Activated CD4-positive, alpha-beta memory T cell treated with anti-CD3 and anti-CD28 coated beads, Interleukin-2, amount 10 ng/mL, durations not matched to agents 7 days and 5 days (primary cell): ENCODE measurements around the gene LINS1. TPM values are rescaled to one million over a fixed set of nuclear protein-coding genes. Genes with fewer than 3 reads are reported as not detected.

Experiments
- CTCF ChIA-PET: fragments of 350-600 bp; sonication (Branson Sonifier 250); formaldehyde crosslinking; loops from one replicate; lab custom pipeline; 2021; ENCODE audit warnings: antibody characterized with exemption, inconsistent platforms; lab: Charles Lee
- POLR2A ChIA-PET: fragments of 350-600 bp; sonication (Branson Sonifier 250); formaldehyde crosslinking; loops from one replicate; lab custom pipeline; 2021; ENCODE audit warnings: antibody characterized with exemption; lab: Charles Lee
- DNase-seq: peaks from one replicate; pipeline ENCODE4 v3.0.0-alpha.2; 2020
- H3K27ac Mint-ChIP-seq: one replicate; pipeline ENCODE4 v1.8.0; 2021; ENCODE audit warnings: mild to moderate bottlenecking, mixed read lengths
- H3K27me3 Mint-ChIP-seq: one replicate; pipeline ENCODE4 v1.8.0; 2021; ENCODE audit warnings: mixed read lengths
- H3K36me3 Mint-ChIP-seq: one replicate; pipeline ENCODE4 v1.8.0; 2021; ENCODE audit warnings: low read depth, mixed read lengths
- H3K4me1 Mint-ChIP-seq: one replicate; pipeline ENCODE4 v1.8.0; 2021; ENCODE audit warnings: mixed read lengths
- H3K4me3 Mint-ChIP-seq: one replicate; pipeline ENCODE4 v1.8.0; 2021; ENCODE audit warnings: mild to moderate bottlenecking, mixed read lengths
- H3K9me3 Mint-ChIP-seq: one replicate; pipeline ENCODE4 v1.8.0; 2021; ENCODE audit warnings: mixed read lengths
- total RNA-seq, 2 experiments: library from RNA; stranded (reverse); gene quantifications; one replicate each; pipeline ENCODE4 v1.2.3, GENCODE V29; 2021

The LINS1 gene
- total RNA-seq, 2 experiments from 2014 or later: 46.1 to 49.6 TPM

- Mint-ChIP-seq H3K9me3 (no peaks in the 10 kb centered on the region), H3K27me3 (no peaks in the 10 kb centered on the region), H3K27ac (peak overlapping the region; percentile 75), H3K4me3 (peak overlapping the region; percentile 66), H3K4me1 (peaks cover 48% of the 10 kb centered on the region), H3K36me3 (peaks cover 71% of the 10 kb centered on the region)
- ChIA-PET POLR2A (interaction anchor here (4.8 to 5.5 kb wide), 2 partner anchors 27 to 221 kb away, joined by 20 to 107 read pairs; partner anchors contain the start of genes ASB7 and LINS1), CTCF (interaction anchor here (0.7 to 6.6 kb wide), 9 partner anchors 8 to 230 kb away, joined by 3 to 117 read pairs (median 9); partner anchors contain the start of genes ADAMTS17, ASB7 and LINS1)
- peak; percentile 18 for DNase-seq
Observed at GRCh38 chr15:100571592-100572167, 30.3 kb downstream of the LINS1 start.

- H3K36me3 Mint-ChIP-seq: peaks cover 62% of the 10 kb centered on the region
- no peak for DNase-seq
Observed at GRCh38 chr15:100570735-100571313, 31.2 kb downstream of the LINS1 start.

GRCh38 chr15:100570275-100570674 lies 31.7 kb downstream of the LINS1 start:
- no peaks in the 10 kb centered on the region for H3K9me3 Mint-ChIP-seq
- H3K27me3 Mint-ChIP-seq: no peaks in the 10 kb centered on the region
- POLR2A ChIA-PET: interaction anchor here (1.0 to 5.5 kb wide), 3 partner anchors 22 to 220 kb away, joined by 3 to 107 read pairs (median 20); partner anchors contain the start of genes ASB7 and LINS1
- peaks cover 41% of the 10 kb centered on the region for H3K4me1 Mint-ChIP-seq
- no peak for DNase-seq
- CTCF ChIA-PET: interaction anchor here (1.1 to 6.6 kb wide), 4 partner anchors 26 to 220 kb away, joined by 3 to 117 read pairs (median 24); partner anchors contain the start of genes ASB7 and LINS1
- no peak overlapping the region for H3K4me3 Mint-ChIP-seq
- H3K36me3 Mint-ChIP-seq: peaks cover 61% of the 10 kb centered on the region
- peak overlapping the region; percentile 75 for H3K27ac Mint-ChIP-seq

More at GRCh38 chr15:100570735-100571313, 31.2 kb downstream of the LINS1 start:
- Mint-ChIP-seq H3K27ac (peak overlapping the region; percentile 75), H3K9me3 (no peaks in the 10 kb centered on the region), H3K4me1 (peaks cover 44% of the 10 kb centered on the region), H3K4me3 (peak overlapping the region; percentile 66), H3K27me3 (no peaks in the 10 kb centered on the region)
- CTCF ChIA-PET: interaction anchor here (0.7 to 6.6 kb wide), 6 partner anchors 22 to 229 kb away, joined by 3 to 117 read pairs (median 8); partner anchors contain the start of genes ADAMTS17, ASB7 and LINS1
- POLR2A ChIA-PET: interaction anchor here (1.0 to 5.5 kb wide), 3 partner anchors 22 to 221 kb away, joined by 3 to 107 read pairs (median 20); partner anchors contain the start of genes ASB7 and LINS1

- POLR2A ChIA-PET: interaction anchor here (4.8 to 5.5 kb wide), 2 partner anchors 30 to 219 kb away, joined by 20 to 107 read pairs; partner anchors contain the start of genes ASB7 and LINS1
- Mint-ChIP-seq H3K36me3 (peaks cover 58% of the 10 kb centered on the region), H3K9me3 (no peaks in the 10 kb centered on the region), H3K4me1 (peaks cover 41% of the 10 kb centered on the region), H3K27me3 (no peaks in the 10 kb centered on the region), H3K4me3 (no peak overlapping the region), H3K27ac (no peak overlapping the region)
- CTCF ChIA-PET: interaction anchor here (2.0 to 6.6 kb wide), 2 partner anchors 33 to 219 kb away, joined by 9 to 117 read pairs; partner anchors contain the start of genes ASB7 and LINS1
- DNase-seq: no peak
Observed at GRCh38 chr15:100569391-100569790, 32.6 kb downstream of the LINS1 start.

- H3K9me3 Mint-ChIP-seq: no peaks in the 10 kb centered on the region
- ChIA-PET CTCF (interaction anchor here (1.0 kb wide), 1 partner anchor 31 kb away, joined by 3 read pairs; no protein-coding TSS in a partner anchor), POLR2A (interaction anchor here (0.5 kb wide), 1 partner anchor 26 kb away, joined by 3 read pairs; no protein-coding TSS in a partner anchor)
- no peak overlapping the region for H3K27ac Mint-ChIP-seq
- peaks cover 27% of the 10 kb centered on the region for H3K4me1 Mint-ChIP-seq
- H3K27me3 Mint-ChIP-seq: no peaks in the 10 kb centered on the region
- DNase-seq: no peak
- H3K4me3 Mint-ChIP-seq: no peak overlapping the region
- H3K36me3 Mint-ChIP-seq: peaks cover 63% of the 10 kb centered on the region
Observed at GRCh38 chr15:100566850-100567628, 34.9 kb downstream of the LINS1 start.

GRCh38 chr15:100565591-100565990 lies 36.4 kb downstream of the LINS1 start:
- H3K9me3 Mint-ChIP-seq: no peaks in the 10 kb centered on the region
- no peaks in the 10 kb centered on the region for H3K27me3 Mint-ChIP-seq
- DNase-seq: no peak
- H3K27ac Mint-ChIP-seq: no peak overlapping the region
- POLR2A ChIA-PET: no interaction called here
- CTCF ChIA-PET: no interaction called here
- no peak overlapping the region for H3K4me3 Mint-ChIP-seq
- peaks cover 60% of the 10 kb centered on the region for H3K36me3 Mint-ChIP-seq
- peaks cover 13% of the 10 kb centered on the region for H3K4me1 Mint-ChIP-seq

- POLR2A ChIA-PET: no interaction called here
- CTCF ChIA-PET: interaction anchor here (1.2 to 1.5 kb wide), 2 partner anchors 12 to 13 kb away, joined by 3 read pairs; no protein-coding TSS in a partner anchor
- H3K4me3 Mint-ChIP-seq: no peak overlapping the region
- peaks cover 50% of the 10 kb centered on the region for H3K36me3 Mint-ChIP-seq
- DNase-seq: no peak
- H3K4me1 Mint-ChIP-seq: no peaks in the 10 kb centered on the region
- no peaks in the 10 kb centered on the region for H3K27me3 Mint-ChIP-seq
- H3K27ac Mint-ChIP-seq: no peak overlapping the region
- peaks cover 3% of the 10 kb centered on the region for H3K9me3 Mint-ChIP-seq
Observed at GRCh38 chr15:100560323-100560722, 41.7 kb downstream of the LINS1 start.

GRCh38 chr15:100559330-100559729 lies 42.7 kb downstream of the LINS1 start:
- no peak for DNase-seq
- H3K27me3 Mint-ChIP-seq: no peaks in the 10 kb centered on the region
- H3K9me3 Mint-ChIP-seq: peaks cover 3% of the 10 kb centered on the region
- no peaks in the 10 kb centered on the region for H3K4me1 Mint-ChIP-seq
- POLR2A ChIA-PET: no interaction called here
- no peak overlapping the region for H3K4me3 Mint-ChIP-seq
- H3K27ac Mint-ChIP-seq: no peak overlapping the region
- peaks cover 45% of the 10 kb centered on the region for H3K36me3 Mint-ChIP-seq
- CTCF ChIA-PET: no interaction called here

- POLR2A ChIA-PET: no interaction called here
Observed at GRCh38 chr15:100558771-100559254, 43.2 kb downstream of the LINS1 start.

GRCh38 chr15:100553468-100553867 lies 48.5 kb downstream of the LINS1 start:
- Mint-ChIP-seq H3K4me1 (no peaks in the 10 kb centered on the region), H3K27ac (no peak overlapping the region), H3K36me3 (peaks cover 37% of the 10 kb centered on the region), H3K27me3 (no peaks in the 10 kb centered on the region), H3K4me3 (no peak overlapping the region), H3K9me3 (peaks cover 10% of the 10 kb centered on the region)
- CTCF ChIA-PET: no interaction called here
- no peak for DNase-seq
- POLR2A ChIA-PET: no interaction called here

More at GRCh38 chr15:100558771-100559254, 43.2 kb downstream of the LINS1 start:
- no peaks in the 10 kb centered on the region for H3K4me1 Mint-ChIP-seq
- no peak overlapping the region for H3K4me3 Mint-ChIP-seq
- H3K9me3 Mint-ChIP-seq: peaks cover 3% of the 10 kb centered on the region
- peaks cover 45% of the 10 kb centered on the region for H3K36me3 Mint-ChIP-seq
- DNase-seq: no peak
- CTCF ChIA-PET: no interaction called here
- H3K27me3 Mint-ChIP-seq: no peaks in the 10 kb centered on the region
- H3K27ac Mint-ChIP-seq: no peak overlapping the region

- Mint-ChIP-seq H3K27me3 (no peaks in the 10 kb centered on the region), H3K27ac (peak overlapping the region; percentile 35), H3K9me3 (peaks cover 10% of the 10 kb centered on the region), H3K4me3 (no peak overlapping the region), H3K4me1 (no peaks in the 10 kb centered on the region), H3K36me3 (peaks cover 16% of the 10 kb centered on the region)
- ChIA-PET POLR2A (no interaction called here), CTCF (no interaction called here)
- DNase-seq: no peak
Observed at GRCh38 chr15:100547961-100548360, 54.0 kb downstream of the LINS1 start.

GRCh38 chr15:100544946-100545345 lies 57.0 kb downstream of the LINS1 start:
- CTCF ChIA-PET: no interaction called here
- no peaks in the 10 kb centered on the region for H3K36me3 Mint-ChIP-seq
- H3K4me3 Mint-ChIP-seq: no peak overlapping the region
- DNase-seq: no peak
- H3K27ac Mint-ChIP-seq: no peak overlapping the region
- no peaks in the 10 kb centered on the region for H3K4me1 Mint-ChIP-seq
- POLR2A ChIA-PET: no interaction called here
- H3K27me3 Mint-ChIP-seq: no peaks in the 10 kb centered on the region
- no peaks in the 10 kb centered on the region for H3K9me3 Mint-ChIP-seq
